Peyer's patch (tissue), 4 donors: ENCODE results near the gene GPM6B.

Source experiments
- POLR2A ChIP-seq, 2 donors: fragments of 450-650 bp; IDR thresholded peaks; one replicate each; pipeline ENCODE4 v1.5.1; 2017; ENCODE audit warnings: antibody characterized with exemption in 2 of 2, mild to moderate bottlenecking in 2 of 2, moderate library complexity in 2 of 2
- TF ChIP-seq, protein P1 (sequence below), 6 experiments: fragments of 450-650 bp in 4 of 6; fragments of 200-600 bp in 2 of 6; sonication (generic) in 1 of 6; IDR thresholded peaks; one replicate each; pipeline ENCODE4 v1.5.1; 2017 to 2019; ENCODE audit warnings: antibody characterized with exemption in 6 of 6, mild to moderate bottlenecking in 3 of 6, moderate library complexity in 1 of 6

- TF ChIP-seq, protein P1, sequence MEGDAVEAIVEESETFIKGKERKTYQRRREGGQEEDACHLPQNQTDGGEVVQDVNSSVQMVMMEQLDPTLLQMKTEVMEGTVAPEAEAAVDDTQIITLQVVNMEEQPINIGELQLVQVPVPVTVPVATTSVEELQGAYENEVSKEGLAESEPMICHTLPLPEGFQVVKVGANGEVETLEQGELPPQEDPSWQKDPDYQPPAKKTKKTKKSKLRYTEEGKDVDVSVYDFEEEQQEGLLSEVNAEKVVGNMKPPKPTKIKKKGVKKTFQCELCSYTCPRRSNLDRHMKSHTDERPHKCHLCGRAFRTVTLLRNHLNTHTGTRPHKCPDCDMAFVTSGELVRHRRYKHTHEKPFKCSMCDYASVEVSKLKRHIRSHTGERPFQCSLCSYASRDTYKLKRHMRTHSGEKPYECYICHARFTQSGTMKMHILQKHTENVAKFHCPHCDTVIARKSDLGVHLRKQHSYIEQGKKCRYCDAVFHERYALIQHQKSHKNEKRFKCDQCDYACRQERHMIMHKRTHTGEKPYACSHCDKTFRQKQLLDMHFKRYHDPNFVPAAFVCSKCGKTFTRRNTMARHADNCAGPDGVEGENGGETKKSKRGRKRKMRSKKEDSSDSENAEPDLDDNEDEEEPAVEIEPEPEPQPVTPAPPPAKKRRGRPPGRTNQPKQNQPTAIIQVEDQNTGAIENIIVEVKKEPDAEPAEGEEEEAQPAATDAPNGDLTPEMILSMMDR (IDR thresholded peaks at IDR 0.05), result no peak
- TF ChIP-seq POLR2A (IDR thresholded peaks at IDR 0.05), result no peak
Observed at GRCh38 chrX:13776387-13776786, 40.5 kb downstream of the GPM6B start.
